ENCODE data around the gene SOCS2.

Gene SOCS2

DNA sequence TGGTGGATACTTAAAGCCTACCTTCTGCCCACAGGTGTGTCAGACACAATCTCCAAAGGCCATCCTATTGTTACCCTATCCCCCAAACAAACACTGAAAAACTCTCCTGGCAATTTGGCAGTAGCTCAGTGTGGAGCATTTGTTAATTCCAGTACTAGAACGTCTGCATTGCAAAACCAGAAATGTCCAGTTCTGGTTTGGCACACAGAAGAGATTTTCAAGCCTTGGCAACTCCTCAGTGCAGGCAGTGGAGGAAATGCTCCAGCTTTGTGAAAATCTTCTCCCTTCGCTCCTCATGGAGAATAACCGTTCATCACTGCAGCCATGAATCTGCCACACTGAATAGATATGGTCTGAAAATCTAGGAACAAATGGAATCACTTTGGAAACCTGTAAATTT, 5.3 kb upstream of the SOCS2 start:
- DNase-seq (ENCODE audit: low spot score) = no peak

DNA sequence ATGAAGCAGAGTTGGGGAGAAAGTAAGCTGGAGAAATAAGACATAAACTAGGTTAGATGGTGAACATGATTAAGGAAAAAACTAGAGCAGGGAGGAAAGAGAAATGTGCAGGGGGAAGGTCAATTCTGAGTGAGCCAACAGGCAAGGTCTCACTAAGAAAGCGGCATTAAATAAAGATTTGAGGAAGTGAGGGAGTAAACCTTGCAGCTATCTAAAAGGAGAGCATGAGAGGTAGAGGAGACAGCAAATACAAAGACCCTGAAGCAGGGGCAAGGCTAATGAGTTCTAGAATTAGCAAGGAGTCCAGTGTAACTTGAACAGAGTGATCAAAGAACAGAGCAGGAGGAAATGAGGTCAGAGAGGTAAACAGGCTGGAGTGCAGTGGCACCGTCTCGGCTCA, 4.4 kb upstream of the SOCS2 start:
- DNase-seq (ENCODE audit: low spot score) = no peak

DNA sequence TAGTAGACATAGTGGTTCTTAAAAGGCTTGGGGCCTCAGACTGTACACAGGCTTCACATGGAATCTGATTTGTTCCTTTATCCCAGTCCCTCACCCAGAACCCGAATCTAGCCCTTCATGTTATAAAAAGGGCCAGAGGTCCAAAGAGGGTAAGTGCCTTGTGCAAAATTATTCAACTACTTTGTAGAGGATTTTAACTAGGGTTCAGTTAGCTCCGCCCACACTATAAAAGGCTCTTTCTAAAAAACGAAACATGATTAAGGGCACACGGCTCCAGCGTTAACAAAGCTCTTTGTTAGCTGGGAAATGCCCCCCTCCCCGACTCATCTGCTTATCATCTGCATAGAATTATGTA, 3.2 kb upstream of the SOCS2 start:
- DNase-seq (ENCODE audit: low spot score) = no peak

DNA sequence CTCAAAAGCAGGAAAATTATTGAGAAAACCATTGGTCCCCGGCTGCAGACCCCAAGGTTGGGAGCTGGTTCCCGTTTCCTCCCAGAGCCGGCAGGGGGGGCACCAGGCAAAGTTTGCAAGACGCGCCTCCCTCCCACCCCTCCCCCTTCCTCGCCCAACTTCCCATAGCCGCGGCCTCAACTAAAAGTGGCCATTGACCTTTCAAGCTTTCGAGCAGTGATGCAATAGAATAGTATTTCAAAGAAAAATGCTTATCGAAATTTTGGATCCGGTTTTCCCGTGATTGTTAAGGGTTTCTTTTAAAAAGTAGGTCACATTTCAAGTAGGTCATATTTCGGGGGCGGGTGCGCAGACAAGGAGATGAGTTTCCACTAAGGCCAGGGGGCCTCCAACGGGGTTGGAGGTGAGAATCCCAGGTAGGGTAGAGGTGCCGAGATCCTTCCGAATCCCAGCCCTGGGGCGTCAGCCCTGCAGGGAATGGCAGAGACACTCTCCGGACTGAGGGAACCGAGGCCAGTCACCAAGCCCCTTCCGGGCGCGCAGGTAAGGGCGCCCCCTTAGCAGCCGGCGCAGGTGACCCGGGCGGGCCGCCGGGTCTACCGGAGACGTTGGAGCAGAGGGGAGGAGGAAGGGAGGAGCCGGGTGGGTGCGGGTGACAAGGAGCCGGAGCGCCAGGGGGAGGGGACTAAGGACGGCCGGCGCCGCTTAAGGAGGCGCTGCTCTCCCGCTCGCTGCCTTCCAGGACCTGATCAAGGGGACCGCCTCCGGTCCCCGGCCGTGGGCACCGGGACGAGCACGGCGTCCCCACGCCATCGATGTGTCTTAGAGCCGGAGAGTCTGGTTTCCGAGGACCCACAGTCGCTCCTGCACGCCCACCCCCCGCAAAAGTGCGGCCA, 2.6 kb upstream of the SOCS2 start:
- DNase-seq (ENCODE audit: low spot score) = peak; percentile 93

DNA sequence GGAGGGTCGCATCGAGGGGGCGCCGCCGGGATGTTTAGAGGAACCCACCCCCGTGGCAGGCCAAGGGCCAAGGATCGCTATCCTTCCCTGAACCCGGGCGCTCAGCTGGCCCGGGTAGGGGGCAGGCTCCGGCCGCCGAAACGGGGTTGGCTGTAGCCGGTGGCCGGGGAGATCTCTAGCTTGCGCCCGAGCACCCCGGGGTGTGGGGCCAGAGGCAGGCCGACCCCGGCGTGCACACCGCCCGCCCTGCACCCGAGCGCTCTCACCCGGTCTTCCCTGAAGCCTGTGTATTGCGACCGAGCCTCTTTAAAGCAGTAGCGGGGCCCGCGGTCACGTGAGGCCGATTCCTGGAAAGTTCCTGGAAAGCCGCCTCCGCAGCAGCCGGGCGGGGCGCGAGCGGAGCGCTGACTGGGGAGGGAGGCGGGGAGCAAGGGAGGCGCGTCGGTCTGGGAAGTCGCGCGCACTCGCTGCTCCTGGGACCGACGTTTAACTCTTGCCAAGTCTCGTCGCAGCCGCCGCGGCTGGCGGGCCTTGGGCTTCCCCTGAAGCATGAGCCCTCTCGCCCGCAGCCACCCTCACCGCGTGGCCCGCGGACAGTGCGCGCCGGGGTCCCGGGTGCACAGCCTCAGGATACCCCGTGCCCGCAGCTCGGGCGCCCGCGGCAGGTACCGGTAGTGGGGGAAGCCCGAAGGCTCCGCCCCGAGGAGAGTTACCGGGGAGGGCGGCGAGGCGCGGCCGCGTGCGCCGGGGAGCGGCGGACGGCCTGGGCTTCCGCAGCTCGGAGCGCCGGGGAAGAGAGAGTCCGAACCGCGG, 1.7 kb upstream of the SOCS2 start:
- DNase-seq (ENCODE audit: low spot score) = peak; percentile 96

DNA sequence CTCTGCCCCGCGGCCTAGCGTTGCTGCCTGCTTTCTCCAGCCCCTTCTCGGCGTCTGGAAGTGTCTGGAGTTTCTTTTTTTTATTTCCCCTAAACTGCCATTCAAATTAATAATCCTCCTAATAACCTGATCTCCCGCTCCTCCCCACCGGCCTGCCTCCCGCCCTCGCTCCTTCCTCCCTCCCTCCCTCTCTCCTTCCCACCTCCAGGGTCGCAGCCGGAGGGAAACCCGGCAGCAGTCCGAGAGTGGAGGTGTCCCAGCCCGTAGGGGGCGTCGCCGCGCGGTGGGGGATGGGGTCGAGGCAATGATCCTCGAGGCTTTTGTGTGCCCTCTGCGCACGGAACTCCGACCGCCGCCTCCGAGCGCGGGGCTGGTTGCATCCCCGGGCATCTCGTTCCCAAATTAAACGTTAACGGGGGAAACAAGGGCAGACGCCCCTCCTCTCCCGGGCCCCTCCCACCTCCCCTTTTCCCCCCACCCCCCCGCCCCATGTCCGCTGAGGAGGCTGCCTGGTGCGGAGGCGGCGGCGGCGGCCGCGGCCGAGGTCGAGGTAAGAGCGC, 1.0 kb upstream of the SOCS2 start:
- peak; percentile 65 for DNase-seq (ENCODE audit: low spot score)

DNA sequence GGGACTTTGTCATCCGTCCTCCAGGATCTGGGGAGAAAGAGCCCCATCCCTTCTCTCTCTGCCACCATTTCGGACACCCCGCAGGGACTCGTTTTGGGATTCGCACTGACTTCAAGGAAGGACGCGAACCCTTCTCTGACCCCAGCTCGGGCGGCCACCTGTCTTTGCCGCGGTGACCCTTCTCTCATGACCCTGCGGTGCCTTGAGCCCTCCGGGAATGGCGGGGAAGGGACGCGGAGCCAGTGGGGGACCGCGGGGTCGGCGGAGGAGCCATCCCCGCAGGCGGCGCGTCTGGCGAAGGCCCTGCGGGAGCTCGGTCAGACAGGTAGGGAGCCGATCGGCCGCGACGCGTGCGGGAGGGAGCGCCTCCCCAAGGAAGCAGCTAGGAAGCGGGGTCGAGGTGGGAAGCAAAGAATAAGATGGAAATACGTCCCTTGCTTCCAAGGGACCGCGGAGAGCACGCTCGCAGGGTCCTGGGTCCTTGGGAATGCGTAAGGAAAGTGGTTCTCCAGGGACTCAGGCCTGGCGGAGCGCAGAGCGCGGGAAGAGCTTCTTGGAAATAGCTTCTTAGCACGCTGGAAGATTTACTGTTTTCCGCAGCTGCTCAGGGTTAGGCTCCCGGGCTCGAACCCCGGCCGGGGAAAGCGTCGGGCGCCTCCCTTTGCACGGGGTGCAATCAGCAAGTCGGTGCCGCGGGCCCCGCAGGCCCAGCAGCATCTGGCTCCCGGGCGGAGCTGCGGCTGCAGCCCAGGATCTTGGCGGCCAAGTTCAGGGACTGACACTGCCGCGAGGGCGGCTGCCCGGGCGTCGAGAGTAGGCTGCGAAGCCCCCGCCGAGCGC, 457 bp downstream of the SOCS2 start:
- no peak for DNase-seq (ENCODE audit: low spot score)

DNA sequence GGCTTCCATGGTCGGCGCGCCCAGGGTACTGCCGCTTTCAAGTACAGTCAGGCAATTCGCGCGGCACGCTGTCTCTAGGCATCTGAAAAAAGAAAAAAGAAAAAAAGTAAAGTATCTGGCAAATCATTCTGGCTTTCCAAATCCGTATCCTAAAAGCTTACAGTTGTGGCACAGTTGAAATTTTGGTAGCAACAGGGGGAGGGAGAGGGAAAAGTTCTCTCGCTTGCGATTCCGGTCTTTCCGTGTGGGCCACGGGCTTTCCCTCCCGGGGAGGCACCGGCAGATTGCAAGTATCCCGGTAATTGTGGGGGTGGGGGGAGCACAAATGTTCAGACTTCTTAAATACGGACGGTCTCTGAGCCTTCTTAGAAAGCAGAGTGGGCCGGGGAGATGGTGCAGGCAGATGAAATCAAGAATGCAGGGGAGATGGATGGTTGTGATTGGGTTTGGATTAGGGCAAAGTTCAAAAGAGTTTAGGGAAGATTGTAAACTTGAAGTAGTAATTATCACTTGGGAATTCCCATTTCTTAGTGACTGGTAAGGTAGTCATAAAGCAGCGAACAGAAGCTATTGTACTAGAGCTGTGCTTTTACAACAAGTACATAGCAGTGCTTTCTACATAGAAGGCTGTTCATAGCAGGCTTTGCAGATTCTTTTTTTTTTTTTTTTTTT, 1.2 kb downstream of the SOCS2 start:
- no peak for DNase-seq (ENCODE audit: low spot score)

DNA sequence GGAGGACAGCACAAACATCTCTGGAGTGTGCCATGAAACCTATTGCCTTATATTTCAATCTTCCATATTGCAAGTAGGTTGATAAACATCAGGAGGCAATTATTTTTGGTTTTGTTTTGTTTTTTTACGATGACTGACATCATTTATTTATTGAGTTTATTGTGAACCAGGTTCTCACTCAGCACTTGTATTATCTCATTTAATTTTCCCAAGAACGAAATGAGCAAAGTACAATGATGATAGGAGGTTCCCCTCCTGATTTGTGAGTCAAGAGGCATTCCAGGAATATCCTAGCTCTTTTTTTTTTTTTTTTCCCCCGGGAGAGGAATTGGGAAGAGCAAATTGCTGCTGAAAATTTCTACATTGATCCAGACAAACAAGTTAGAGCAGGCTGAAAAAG, 4.7 kb downstream of the SOCS2 start:
- DNase-seq (ENCODE audit: low spot score) = no peak

DNA sequence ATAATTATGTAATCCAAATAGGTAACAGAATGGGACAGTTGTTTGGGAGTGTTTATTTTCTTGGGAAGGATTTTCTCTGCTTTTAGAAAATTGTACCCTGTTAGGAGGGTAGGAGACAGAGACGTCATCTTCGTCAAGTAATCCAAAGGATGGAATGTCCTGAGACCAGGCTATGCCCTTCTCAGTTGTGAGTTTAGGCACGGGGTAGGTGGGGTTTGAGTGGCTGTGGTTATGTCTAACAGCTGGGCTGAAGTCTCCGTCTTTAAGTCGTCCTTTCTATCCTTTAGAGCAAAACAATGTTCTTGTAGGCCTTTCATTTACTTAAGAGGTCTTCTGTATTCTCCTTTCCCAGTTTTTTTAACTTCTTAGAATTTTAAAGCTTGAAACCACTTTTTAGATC, 5.7 kb downstream of the SOCS2 start:
- DNase-seq (ENCODE audit: low spot score) = no peak

DNA sequence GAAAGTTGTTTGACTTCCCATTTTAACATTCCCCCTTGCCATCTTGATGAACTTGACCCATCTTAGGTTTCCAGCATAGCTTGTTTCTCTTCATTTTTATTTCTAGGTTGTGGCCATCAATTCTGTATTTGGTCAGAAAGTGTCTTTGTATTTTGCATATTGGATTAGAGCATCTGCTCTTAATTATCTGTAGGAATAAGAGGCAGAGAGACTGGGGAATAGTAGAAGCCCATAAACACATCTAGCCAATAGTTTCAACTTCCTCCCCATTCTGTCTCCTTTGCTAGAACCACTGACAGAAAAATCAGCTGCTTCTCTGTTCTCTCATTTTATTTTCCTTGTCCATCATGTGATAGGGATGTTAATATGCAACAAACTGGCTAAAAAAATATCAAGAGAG, 8.2 kb downstream of the SOCS2 start:
- DNase-seq (ENCODE audit: low spot score) = no peak

DNA sequence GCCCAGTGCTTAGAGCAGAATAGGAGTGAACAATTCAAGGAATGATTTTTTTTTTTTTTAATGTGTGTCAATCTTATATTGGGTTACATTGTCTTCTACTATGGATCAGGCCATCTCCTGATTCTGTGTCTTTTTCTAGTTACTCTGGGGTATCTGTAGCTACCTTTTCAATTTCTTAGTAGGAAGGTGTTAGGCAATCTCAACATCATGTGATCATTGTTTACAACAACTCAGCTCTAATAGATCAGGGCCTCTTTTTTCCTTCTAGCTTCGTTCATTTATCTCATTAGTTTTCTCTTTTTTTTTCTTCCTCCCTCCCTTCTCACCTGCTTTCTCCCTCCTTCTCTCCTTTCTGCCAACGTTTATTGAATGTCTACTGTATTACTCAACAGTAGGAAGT, 8.9 kb downstream of the SOCS2 start:
- DNase-seq (ENCODE audit: low spot score) = no peak

DNA sequence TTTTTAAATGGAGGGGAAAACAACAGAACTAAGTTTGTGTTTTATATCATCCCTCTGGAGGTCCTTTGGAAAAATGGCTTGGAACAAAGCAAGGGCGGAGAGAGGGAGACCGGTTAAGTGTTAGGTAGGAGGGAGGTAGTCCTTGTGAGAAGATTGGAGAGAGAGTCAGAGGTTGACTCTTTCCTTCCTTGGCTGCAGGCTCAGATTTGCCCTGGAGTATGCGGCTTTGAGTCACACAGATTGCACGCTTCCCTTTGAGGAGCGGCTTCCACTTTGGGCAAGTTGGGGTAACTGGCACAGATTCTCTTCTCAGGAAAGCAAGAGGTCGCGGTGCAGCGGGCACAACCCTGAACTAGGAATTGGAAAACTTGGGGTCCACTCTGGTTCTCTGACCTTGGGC, 9.9 kb downstream of the SOCS2 start:
- DNase-seq (ENCODE audit: low spot score) = no peak

DNA sequence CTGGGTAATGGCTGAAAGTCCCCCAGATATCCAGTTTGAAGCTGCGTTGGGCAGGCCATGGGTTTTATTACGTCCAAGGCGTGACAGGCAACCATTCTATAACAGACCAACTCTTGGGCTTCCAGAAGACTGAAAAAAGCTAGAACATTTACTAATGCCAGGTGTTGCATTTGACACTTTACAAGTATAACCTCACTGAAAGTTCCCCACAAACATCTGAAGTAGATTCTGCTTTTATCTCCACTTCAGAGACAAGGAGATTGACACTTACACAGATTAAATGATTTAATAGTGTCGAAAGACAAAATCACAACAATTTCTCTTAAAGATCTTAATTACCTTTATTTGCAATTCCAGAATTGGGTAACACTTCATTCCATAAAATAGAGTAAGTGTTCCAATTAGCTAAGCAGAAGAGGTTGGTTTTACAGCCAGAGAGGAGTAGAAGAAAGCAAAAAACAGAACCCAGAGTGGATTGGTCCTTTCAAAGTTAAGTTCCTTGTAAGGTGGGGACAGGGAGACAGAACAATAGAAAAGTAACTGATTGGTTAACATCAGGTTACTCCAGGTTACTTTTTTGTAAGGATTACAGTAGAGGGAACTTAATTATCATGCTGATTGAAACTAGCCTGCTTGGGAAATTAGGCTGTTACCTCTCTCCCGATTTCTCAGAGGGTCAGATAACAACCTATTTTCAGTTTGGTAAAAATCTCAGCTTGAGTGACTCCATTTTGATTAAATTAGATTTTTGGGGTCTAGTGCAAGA, 11.3 kb downstream of the SOCS2 start:
- no peak for DNase-seq (ENCODE audit: low spot score)

DNA sequence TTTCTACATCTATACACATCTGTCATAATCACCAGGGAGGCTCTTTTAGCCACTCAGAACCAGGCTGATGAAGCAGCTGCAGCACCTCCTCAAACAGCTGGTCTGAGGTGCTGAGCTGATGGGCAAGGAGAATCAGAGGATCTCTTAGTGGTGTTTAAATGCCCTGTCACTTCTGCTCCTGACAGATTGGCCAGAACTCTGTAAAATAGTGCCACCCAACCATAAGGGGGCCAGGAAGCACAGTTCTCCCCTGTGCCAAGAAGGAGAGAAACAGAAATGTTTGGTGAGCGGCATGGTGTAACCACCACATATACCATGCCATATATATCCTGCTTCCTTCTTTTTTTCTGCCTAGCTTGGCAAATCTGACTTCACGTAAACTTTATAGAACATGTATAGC, 12.8 kb downstream of the SOCS2 start:
- DNase-seq (ENCODE audit: low spot score) = no peak

DNA sequence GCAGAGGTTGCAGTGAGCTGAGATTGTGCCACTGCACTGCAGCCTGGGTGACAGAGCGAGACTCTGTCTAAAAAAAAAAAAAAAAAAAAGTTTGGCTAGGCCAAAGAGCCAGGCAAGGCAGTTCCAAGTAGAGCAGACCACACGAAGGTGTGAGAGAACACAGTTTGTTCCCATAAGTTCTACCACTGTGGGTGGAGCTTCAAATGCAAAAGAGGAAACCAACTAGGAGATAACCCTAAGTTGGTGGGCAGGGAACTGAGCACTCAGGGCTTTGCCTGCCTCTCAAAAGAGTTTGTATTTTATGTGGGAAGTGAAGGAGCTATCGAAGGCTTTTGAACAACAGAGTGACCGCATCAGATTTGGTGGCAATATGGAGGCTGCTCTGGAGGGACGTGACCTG, 15.1 kb downstream of the SOCS2 start:
- DNase-seq (ENCODE audit: low spot score) = no peak

DNA sequence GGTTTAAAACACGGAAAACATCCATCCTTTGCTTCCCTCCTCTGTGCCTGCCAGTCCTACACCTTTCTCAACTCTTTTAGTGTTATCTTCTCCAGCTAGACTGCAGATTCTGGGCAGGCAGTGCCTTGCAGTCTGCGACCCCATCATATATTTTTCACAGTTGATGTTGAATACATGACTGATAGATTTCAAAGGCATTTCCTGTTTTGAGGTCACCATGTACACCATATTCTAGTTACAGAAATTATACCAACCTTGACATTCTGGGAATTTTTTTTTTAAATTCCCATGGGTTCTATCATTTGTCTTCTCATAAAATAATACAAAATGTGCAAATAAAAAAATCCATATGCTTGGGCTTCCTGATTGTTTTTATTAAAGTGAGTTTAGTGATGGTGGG, 16.6 kb downstream of the SOCS2 start:
- no peak for DNase-seq (ENCODE audit: low spot score)

DNA sequence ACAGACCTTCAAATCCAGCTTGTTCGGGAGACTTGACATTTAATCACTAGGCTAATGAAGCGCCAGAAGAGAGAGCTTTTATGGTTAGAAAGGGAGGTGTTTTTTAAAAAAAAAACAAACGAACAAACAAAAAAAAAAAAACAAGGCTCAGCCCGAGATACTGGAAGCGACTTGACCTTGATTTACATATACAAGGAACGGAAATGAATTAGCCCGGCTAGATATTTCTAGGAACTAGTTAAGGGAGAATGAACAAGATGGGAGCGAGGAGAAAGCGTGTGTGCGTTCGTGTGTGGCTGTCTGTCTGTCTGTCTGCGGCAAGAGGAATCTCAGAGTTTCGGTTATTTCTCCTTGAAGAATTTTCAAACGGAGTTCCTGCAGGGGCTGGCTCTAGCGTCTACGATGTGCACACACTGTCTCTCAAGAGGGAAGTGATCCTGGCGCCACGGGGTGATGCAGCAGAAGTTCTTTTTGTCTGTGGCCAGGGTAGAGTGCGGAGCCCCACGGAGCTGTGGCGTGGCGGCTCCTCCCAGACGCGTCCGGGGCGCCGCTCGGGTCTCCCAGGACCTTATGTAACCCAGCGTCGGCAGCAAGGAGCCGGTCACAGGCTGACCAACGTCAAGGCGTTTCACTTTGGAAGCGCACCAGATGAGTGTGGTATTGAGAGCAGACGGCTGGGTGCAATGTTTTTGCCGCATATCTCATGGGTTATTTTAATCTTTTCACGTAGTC, 18.8 kb downstream of the SOCS2 start:
- peak; percentile 76 for DNase-seq (ENCODE audit: low spot score)

DNA sequence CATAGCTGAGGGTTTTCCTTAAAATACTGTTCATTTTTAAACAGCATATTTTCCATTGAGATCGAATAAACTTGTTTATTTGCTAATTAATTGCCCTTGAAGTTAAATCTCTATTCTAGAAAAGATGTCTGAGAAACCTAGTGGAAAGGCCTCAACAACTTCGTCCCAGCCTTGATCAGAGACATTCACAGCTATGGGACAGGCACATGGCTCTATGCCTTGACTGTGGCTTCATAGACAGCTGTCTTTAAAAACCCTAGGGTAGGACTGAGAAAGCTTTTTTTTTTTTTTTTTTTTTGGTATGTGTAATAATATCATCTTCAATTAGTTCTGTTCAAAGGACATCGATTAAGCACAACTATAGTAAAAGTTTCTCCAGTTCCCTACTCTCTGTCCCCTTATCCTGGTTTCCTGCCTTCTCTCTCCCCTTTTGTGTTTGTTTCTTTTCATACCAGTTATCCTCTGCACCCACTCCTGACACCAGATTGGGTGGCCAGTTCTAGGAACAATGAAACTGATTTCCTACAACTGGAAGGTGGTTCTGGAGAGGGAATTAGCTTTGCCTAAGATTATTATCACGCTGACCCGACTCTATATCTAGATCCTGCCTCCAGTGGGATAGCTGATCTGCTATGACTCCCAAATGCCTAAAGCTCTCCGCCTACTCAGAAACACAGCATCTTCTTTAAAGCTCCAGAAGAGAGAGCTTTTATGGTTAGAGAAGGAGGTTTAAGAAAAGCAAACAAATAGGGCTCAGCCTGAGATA, 20.3 kb downstream of the SOCS2 start:
- DNase-seq (ENCODE audit: low spot score) = no peak
